LoVo (cell line): ENCODE measurements around the gene CITED4.

Source experiments
- DNase-seq: peaks from one replicate; pipeline ENCODE4 v3.0.0-alpha.2; 2016; ENCODE audit warnings: low spot score

CITED4 gene

GRCh38 chr1:40834968-40835545, 27.1 kb downstream of the CITED4 start:
- DNase-seq, result no peak

GRCh38 chr1:40833979-40834378, 28.2 kb downstream of the CITED4 start:
- DNase-seq, result no peak

- no peak for DNase-seq
Observed at GRCh38 chr1:40831001-40831732, 31.0 kb downstream of the CITED4 start.

GRCh38 chr1:40830419-40830943, 31.7 kb downstream of the CITED4 start:
- no peak for DNase-seq

GRCh38 chr1:40829631-40830245, 32.4 kb downstream of the CITED4 start:
- no peak for DNase-seq

- no peak for DNase-seq
Observed at GRCh38 chr1:40825996-40826395, 36.2 kb downstream of the CITED4 start.

- no peak for DNase-seq
Observed at GRCh38 chr1:40825435-40825788, 36.8 kb downstream of the CITED4 start.

GRCh38 chr1:40824591-40825434, 37.4 kb downstream of the CITED4 start:
- no peak for DNase-seq

- DNase-seq, result no peak
Observed at GRCh38 chr1:40823983-40824382, 38.2 kb downstream of the CITED4 start.

GRCh38 chr1:40823345-40823744, 38.8 kb downstream of the CITED4 start:
- DNase-seq, result no peak

GRCh38 chr1:40822890-40823289, 39.3 kb downstream of the CITED4 start:
- no peak for DNase-seq

- DNase-seq, result no peak
Observed at GRCh38 chr1:40820911-40821693, 41.1 kb downstream of the CITED4 start.

- no peak for DNase-seq
Observed at GRCh38 chr1:40820251-40820797, 41.8 kb downstream of the CITED4 start.

GRCh38 chr1:40819101-40819500, 43.1 kb downstream of the CITED4 start:
- no peak for DNase-seq

- DNase-seq, result no peak
Observed at GRCh38 chr1:40818264-40818961, 43.8 kb downstream of the CITED4 start.

- no peak for DNase-seq
Observed at GRCh38 chr1:40817791-40818263, 44.3 kb downstream of the CITED4 start.

- no peak for DNase-seq
Observed at GRCh38 chr1:40815420-40815819, 46.7 kb downstream of the CITED4 start.
